ENCODE data around the gene CSF2.

- TF ChIP-seq, protein P1, sequence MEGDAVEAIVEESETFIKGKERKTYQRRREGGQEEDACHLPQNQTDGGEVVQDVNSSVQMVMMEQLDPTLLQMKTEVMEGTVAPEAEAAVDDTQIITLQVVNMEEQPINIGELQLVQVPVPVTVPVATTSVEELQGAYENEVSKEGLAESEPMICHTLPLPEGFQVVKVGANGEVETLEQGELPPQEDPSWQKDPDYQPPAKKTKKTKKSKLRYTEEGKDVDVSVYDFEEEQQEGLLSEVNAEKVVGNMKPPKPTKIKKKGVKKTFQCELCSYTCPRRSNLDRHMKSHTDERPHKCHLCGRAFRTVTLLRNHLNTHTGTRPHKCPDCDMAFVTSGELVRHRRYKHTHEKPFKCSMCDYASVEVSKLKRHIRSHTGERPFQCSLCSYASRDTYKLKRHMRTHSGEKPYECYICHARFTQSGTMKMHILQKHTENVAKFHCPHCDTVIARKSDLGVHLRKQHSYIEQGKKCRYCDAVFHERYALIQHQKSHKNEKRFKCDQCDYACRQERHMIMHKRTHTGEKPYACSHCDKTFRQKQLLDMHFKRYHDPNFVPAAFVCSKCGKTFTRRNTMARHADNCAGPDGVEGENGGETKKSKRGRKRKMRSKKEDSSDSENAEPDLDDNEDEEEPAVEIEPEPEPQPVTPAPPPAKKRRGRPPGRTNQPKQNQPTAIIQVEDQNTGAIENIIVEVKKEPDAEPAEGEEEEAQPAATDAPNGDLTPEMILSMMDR (IDR thresholded peaks at IDR 0.05; ENCODE audit: low read length): no peak
- TF ChIP-seq EZH2 (optimal IDR thresholded peaks at IDR 0.05; ENCODE audit: low read depth, low read length): no peak
These were observed 36.2 kb upstream of the CSF2 start for GRCh38 chr5:132037353-132037752.
